SK-N-SH treated with all-trans-retinoic acid at 6 μM for 48 hours (cell line): ENCODE results near the gene PRR5.

Source experiments
- ARNTL ChIP-seq: fragments of 450-650 bp; formaldehyde crosslinking; IDR thresholded peaks from 2 replicates; pipeline ENCODE4 v1.5.0; 2020; ENCODE audit warnings: low read depth, mild to moderate bottlenecking, moderate library complexity, borderline replicate concordance
- CREB5 ChIP-seq: fragments of 250-450 bp; sonication (Bioruptor Pico); IDR thresholded peaks from 2 replicates; pipeline ENCODE4 v1.5.1; 2020; ENCODE audit warnings: low read depth, mild to moderate bottlenecking, moderate library complexity
- ESRRG ChIP-seq: fragments of 250-450 bp; sonication (Bioruptor Pico); IDR thresholded peaks from 2 replicates; pipeline ENCODE4 v1.6.1; 2021; ENCODE audit warnings: mild to moderate bottlenecking
- GLIS3 ChIP-seq: fragments of 250-450 bp; sonication (Bioruptor Pico); IDR thresholded peaks from 2 replicates; pipeline ENCODE4 v1.5.0; 2020; ENCODE audit warnings: mild to moderate bottlenecking, moderate library complexity
- OSR1 ChIP-seq: fragments of 250-450 bp; sonication (Bioruptor Pico); IDR thresholded peaks from 2 replicates; pipeline ENCODE4 v1.8.0; 2022; ENCODE audit warnings: moderate library complexity, mild to moderate bottlenecking, inconsistent platforms
- PATZ1 ChIP-seq: fragments of 250-450 bp; sonication (Bioruptor Pico); IDR thresholded peaks from 2 replicates; pipeline ENCODE4 v1.8.0; 2020; ENCODE audit warnings: mild to moderate bottlenecking, moderate library complexity, borderline replicate concordance
- ZNF70 ChIP-seq: fragments of 450-650 bp; formaldehyde crosslinking; IDR thresholded peaks from 2 replicates; pipeline ENCODE4 v1.5.0; 2020; ENCODE audit warnings: mild to moderate bottlenecking, moderate library complexity
- TF ChIP-seq, protein P1 (sequence below): fragments of 250-450 bp; sonication (Bioruptor Pico); IDR thresholded peaks from 2 replicates; pipeline ENCODE4 v1.5.0; 2020; ENCODE audit warnings: mild to moderate bottlenecking, moderate library complexity

- TF ChIP-seq ARNTL (CRISPR knock-in tag) (no peak), GLIS3 (CRISPR knock-in tag) (no peak), ESRRG (CRISPR knock-in tag) (no peak), ZNF70 (CRISPR knock-in tag) (no peak), PATZ1 (CRISPR knock-in tag) (no peak), OSR1 (CRISPR knock-in tag) (no peak), CREB5 (CRISPR knock-in tag) (no peak)
- TF ChIP-seq, protein P1, sequence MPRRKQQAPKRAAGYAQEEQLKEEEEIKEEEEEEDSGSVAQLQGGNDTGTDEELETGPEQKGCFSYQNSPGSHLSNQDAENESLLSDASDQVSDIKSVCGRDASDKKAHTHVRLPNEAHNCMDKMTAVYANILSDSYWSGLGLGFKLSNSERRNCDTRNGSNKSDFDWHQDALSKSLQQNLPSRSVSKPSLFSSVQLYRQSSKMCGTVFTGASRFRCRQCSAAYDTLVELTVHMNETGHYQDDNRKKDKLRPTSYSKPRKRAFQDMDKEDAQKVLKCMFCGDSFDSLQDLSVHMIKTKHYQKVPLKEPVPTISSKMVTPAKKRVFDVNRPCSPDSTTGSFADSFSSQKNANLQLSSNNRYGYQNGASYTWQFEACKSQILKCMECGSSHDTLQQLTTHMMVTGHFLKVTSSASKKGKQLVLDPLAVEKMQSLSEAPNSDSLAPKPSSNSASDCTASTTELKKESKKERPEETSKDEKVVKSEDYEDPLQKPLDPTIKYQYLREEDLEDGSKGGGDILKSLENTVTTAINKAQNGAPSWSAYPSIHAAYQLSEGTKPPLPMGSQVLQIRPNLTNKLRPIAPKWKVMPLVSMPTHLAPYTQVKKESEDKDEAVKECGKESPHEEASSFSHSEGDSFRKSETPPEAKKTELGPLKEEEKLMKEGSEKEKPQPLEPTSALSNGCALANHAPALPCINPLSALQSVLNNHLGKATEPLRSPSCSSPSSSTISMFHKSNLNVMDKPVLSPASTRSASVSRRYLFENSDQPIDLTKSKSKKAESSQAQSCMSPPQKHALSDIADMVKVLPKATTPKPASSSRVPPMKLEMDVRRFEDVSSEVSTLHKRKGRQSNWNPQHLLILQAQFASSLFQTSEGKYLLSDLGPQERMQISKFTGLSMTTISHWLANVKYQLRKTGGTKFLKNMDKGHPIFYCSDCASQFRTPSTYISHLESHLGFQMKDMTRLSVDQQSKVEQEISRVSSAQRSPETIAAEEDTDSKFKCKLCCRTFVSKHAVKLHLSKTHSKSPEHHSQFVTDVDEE (CRISPR knock-in tag), result no peak
Measured at GRCh38 chr22:44748524-44748923, 46.5 kb downstream of the PRR5 start.
